ENCODE results near the gene SHC3. TPM values are rescaled to one million over a fixed set of nuclear protein-coding genes. Genes with fewer than 3 reads are reported as not detected.

Gene SHC3
- polyA plus RNA-seq, 1 donor from 2014 or later: 22.9 TPM

GRCh38 chr9:89143266-89143665, 35.4 kb downstream of the SHC3 start:
- H3K79me2 ChIP-seq (replicated peaks; ENCODE audit: insufficient read depth, low read length): peaks cover 5% of the 10 kb centered on the region
- H4K20me1 ChIP-seq (ENCODE audit: insufficient read depth): no peaks in the 10 kb centered on the region
- H3K4me2 ChIP-seq (ENCODE audit: low read length): no peak overlapping the region
- no peaks in the 10 kb centered on the region for H3K36me3 ChIP-seq (ENCODE audit: insufficient read depth, low read length)
- H3K27me3 ChIP-seq (ENCODE audit: insufficient read depth, low read depth, low read length): no peaks in the 10 kb centered on the region
- H3K9me3 ChIP-seq (ENCODE audit: low read length): no peaks in the 10 kb centered on the region
- H3F3A ChIP-seq (ENCODE audit: insufficient read depth, low read length, poor library complexity, severe bottlenecking): no peaks in the 10 kb centered on the region
- H3K9ac ChIP-seq (ENCODE audit: low read length): no peak overlapping the region
- no peak for TF ChIP-seq RAD21 (conservative IDR thresholded peaks at IDR 0.05)
- H3K9me2 ChIP-seq (ENCODE audit: insufficient read depth, low read length): no peaks in the 10 kb centered on the region
- H2AFZ ChIP-seq (ENCODE audit: low read depth, low read length): no peak overlapping the region
- H3K4me3 ChIP-seq (ENCODE audit: low read length): no peak overlapping the region
- H3K27ac ChIP-seq (ENCODE audit: low read length): no peak overlapping the region

- H2AFZ ChIP-seq (ENCODE audit: low read depth, low read length): no peak overlapping the region
- no peaks in the 10 kb centered on the region for H3K27me3 ChIP-seq (ENCODE audit: insufficient read depth, low read depth, low read length)
- no peaks in the 10 kb centered on the region for H3K79me2 ChIP-seq (replicated peaks; ENCODE audit: insufficient read depth, low read length)
- H3K36me3 ChIP-seq (ENCODE audit: insufficient read depth, low read length): no peaks in the 10 kb centered on the region
- TF ChIP-seq, protein P1, sequence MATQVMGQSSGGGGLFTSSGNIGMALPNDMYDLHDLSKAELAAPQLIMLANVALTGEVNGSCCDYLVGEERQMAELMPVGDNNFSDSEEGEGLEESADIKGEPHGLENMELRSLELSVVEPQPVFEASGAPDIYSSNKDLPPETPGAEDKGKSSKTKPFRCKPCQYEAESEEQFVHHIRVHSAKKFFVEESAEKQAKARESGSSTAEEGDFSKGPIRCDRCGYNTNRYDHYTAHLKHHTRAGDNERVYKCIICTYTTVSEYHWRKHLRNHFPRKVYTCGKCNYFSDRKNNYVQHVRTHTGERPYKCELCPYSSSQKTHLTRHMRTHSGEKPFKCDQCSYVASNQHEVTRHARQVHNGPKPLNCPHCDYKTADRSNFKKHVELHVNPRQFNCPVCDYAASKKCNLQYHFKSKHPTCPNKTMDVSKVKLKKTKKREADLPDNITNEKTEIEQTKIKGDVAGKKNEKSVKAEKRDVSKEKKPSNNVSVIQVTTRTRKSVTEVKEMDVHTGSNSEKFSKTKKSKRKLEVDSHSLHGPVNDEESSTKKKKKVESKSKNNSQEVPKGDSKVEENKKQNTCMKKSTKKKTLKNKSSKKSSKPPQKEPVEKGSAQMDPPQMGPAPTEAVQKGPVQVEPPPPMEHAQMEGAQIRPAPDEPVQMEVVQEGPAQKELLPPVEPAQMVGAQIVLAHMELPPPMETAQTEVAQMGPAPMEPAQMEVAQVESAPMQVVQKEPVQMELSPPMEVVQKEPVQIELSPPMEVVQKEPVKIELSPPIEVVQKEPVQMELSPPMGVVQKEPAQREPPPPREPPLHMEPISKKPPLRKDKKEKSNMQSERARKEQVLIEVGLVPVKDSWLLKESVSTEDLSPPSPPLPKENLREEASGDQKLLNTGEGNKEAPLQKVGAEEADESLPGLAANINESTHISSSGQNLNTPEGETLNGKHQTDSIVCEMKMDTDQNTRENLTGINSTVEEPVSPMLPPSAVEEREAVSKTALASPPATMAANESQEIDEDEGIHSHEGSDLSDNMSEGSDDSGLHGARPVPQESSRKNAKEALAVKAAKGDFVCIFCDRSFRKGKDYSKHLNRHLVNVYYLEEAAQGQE (IDR thresholded peaks at IDR 0.05; ENCODE audit: borderline replicate concordance): no peak
- no peak for TF ChIP-seq MXI1 (conservative IDR thresholded peaks at IDR 0.05; ENCODE audit: poor library complexity, severe bottlenecking)
- TF ChIP-seq SMC3 (conservative IDR thresholded peaks at IDR 0.05; ENCODE audit: poor library complexity): no peak
- TF ChIP-seq POLR2AphosphoS5 (IDR thresholded peaks at IDR 0.05): no peak
- no peak for TF ChIP-seq TAF1 (IDR thresholded peaks at IDR 0.05; ENCODE audit: low read depth)
- no peak for TF ChIP-seq RAD21 (conservative IDR thresholded peaks at IDR 0.05)
- H3F3A ChIP-seq (ENCODE audit: insufficient read depth, low read length, poor library complexity, severe bottlenecking): no peaks in the 10 kb centered on the region
- H4K20me1 ChIP-seq (ENCODE audit: insufficient read depth): no peaks in the 10 kb centered on the region
- no peaks in the 10 kb centered on the region for H3K9me3 ChIP-seq (ENCODE audit: low read length)
- H3K4me2 ChIP-seq (ENCODE audit: low read length): no peak overlapping the region
- H3K9me2 ChIP-seq (ENCODE audit: insufficient read depth, low read length): no peaks in the 10 kb centered on the region
- no peak overlapping the region for H3K4me3 ChIP-seq (ENCODE audit: low read length)
- H3K9ac ChIP-seq (ENCODE audit: low read length): no peak overlapping the region
- H3K27ac ChIP-seq (ENCODE audit: low read length): no peak overlapping the region
These were observed 39.2 kb downstream of the SHC3 start for GRCh38 chr9:89139455-89139854.

GRCh38 chr9:89138463-89139390, 39.9 kb downstream of the SHC3 start:
- H3K79me2 ChIP-seq (replicated peaks; ENCODE audit: insufficient read depth, low read length): no peaks in the 10 kb centered on the region

More at GRCh38 chr9:89138463-89139390, 39.9 kb downstream of the SHC3 start:
- Histone ChIP-seq H3K27me3 (ENCODE audit: insufficient read depth, low read depth, low read length) (no peaks in the 10 kb centered on the region), H3K9ac (ENCODE audit: low read length) (no peak overlapping the region), H3K9me3 (ENCODE audit: low read length) (peaks cover 3% of the 10 kb centered on the region), H3K36me3 (ENCODE audit: insufficient read depth, low read length) (no peaks in the 10 kb centered on the region), H3K9me2 (ENCODE audit: insufficient read depth, low read length) (no peaks in the 10 kb centered on the region), H2AFZ (ENCODE audit: low read depth, low read length) (no peak overlapping the region), H3K27ac (ENCODE audit: low read length) (no peak overlapping the region), H3K4me2 (ENCODE audit: low read length) (no peak overlapping the region), H3K4me3 (ENCODE audit: low read length) (no peak overlapping the region), H4K20me1 (ENCODE audit: insufficient read depth) (no peaks in the 10 kb centered on the region), H3F3A (ENCODE audit: insufficient read depth, low read length, poor library complexity, severe bottlenecking) (no peaks in the 10 kb centered on the region)
- TF ChIP-seq, protein P1 (IDR thresholded peaks at IDR 0.05; ENCODE audit: borderline replicate concordance): no peak
- no peak for TF ChIP-seq EP300 (conservative IDR thresholded peaks at IDR 0.05; ENCODE audit: poor library complexity, severe bottlenecking)
- no peak for TF ChIP-seq TAF1 (IDR thresholded peaks at IDR 0.05; ENCODE audit: low read depth)
- no peak for TF ChIP-seq SMC3 (conservative IDR thresholded peaks at IDR 0.05; ENCODE audit: poor library complexity)
- TF ChIP-seq, protein P2, sequence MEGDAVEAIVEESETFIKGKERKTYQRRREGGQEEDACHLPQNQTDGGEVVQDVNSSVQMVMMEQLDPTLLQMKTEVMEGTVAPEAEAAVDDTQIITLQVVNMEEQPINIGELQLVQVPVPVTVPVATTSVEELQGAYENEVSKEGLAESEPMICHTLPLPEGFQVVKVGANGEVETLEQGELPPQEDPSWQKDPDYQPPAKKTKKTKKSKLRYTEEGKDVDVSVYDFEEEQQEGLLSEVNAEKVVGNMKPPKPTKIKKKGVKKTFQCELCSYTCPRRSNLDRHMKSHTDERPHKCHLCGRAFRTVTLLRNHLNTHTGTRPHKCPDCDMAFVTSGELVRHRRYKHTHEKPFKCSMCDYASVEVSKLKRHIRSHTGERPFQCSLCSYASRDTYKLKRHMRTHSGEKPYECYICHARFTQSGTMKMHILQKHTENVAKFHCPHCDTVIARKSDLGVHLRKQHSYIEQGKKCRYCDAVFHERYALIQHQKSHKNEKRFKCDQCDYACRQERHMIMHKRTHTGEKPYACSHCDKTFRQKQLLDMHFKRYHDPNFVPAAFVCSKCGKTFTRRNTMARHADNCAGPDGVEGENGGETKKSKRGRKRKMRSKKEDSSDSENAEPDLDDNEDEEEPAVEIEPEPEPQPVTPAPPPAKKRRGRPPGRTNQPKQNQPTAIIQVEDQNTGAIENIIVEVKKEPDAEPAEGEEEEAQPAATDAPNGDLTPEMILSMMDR (IDR thresholded peaks at IDR 0.05; ENCODE audit: poor library complexity, severe bottlenecking): no peak
- no peak for TF ChIP-seq RAD21 (conservative IDR thresholded peaks at IDR 0.05)
- TF ChIP-seq POLR2AphosphoS5 (IDR thresholded peaks at IDR 0.05): no peak
- no peak for TF ChIP-seq EZH2 (IDR thresholded peaks at IDR 0.05; ENCODE audit: borderline replicate concordance, insufficient read depth, low read length, poor library complexity, severe bottlenecking)
- no peak for TF ChIP-seq MXI1 (conservative IDR thresholded peaks at IDR 0.05; ENCODE audit: poor library complexity, severe bottlenecking)

Measured in neural cell (in vitro differentiated cells).